ENCODE data around the gene EXOC1L.
"Not testable (repeated sequence)": the region's sequence is repeated elsewhere in the genome, so short reads cannot be mapped to it uniquely, and the experiment has no call there.

The EXOC1L gene

DNA sequence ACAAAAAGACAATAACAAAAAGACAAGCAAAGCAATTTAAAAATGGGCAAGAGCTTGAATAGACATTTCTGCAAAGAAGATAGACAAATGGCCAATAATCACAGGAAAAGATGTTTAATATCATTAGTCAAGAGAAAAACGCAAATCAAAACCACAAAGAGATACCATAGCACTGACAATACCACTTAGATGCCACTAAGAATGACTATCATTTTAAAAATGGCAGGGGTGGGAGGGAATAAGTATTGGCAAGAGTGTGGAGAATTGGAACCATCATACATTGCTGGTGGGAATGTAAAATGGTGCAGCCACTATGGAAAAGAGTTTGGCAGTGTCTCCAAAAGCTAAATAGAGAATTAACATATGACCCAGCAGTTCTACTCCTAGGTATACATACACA, 18.8 kb downstream of the EXOC1L start:
- no peak for FAIRE-seq
- no peak for DNase-seq (ENCODE audit: low spot score)

DNA sequence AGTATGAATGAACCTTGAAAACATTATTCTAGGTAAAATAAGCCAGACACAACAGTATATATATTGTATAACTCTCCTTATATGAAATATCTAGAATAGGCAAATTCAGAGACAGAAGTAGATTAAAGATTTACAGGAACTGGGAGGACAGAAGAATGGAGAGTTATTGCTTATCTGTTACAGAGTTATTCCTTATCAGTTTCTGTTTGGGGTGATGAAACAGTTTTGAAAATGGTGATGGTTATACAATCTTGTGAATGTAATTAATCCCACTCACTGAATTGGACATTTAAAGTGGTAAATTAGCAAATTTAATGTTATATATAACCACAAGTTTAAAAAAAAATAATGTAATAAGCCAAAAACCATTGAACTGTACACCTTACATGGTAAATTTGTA, 19.4 kb downstream of the EXOC1L start:
- FAIRE-seq (no peak), DNase-seq (ENCODE audit: low spot score) (no peak)

DNA sequence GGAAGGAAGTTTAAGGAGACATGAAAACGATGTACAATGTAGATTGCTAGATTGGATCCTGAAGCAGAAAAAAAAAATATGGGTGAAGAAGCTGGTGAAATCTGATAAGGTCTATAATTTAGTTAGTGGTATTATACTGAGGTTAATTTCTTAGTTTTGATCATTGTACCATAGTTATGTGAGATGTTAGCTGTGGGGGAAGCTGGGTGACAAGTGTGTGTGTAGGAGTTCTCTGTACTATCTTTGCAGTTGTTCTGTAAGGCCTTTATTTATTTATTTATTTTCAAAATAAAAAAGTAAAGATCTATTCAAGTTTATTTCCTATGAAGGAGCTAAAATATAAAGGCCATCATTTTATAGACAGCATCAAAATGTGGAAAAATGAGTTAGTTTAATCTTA, 21.4 kb downstream of the EXOC1L start:
- no peak for DNase-seq (ENCODE audit: low spot score)
- FAIRE-seq, result no peak

DNA sequence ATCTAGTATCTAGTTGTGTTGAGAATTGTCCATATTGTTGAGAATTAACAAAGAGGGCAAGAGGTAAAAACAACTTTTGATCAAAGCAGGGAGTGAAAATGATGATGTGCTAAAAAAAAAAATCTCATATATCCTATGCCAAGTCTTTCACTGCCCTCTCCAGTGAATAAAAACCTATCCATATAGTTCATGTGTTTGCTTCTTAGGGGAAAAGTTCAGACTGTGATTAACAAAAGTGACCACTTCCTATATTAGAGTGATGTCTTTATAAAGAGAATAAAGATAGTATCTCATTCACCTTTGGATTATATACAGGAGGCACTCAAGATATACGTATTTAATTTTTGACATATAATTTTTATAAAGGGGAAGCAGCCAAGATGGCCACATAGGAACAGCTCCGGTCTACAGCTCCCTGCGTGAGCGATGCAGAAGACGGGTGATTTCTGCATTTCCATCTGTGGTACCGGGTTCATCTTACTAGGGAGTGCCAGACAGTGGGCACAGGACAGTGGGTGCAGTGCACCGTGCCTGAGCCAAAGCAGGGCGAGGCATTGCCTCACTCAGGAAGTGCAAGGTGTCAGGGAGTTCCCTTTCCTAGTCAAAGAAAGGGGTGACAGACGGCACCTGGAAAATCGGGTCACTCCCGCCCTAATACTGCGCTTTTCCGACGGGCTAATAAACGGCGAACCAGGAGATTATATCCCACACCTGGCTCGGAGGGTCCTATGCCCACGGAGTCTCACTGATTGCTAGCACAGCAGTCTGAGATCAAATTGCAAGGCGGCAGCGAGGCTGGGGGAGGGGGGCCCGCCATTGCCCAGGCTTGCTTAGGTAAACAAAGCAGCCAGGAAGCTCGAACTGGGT, 22.0 kb downstream of the EXOC1L start:
- not testable (repeated sequence) for DNase-seq (ENCODE audit: low spot score); FAIRE-seq

DNA sequence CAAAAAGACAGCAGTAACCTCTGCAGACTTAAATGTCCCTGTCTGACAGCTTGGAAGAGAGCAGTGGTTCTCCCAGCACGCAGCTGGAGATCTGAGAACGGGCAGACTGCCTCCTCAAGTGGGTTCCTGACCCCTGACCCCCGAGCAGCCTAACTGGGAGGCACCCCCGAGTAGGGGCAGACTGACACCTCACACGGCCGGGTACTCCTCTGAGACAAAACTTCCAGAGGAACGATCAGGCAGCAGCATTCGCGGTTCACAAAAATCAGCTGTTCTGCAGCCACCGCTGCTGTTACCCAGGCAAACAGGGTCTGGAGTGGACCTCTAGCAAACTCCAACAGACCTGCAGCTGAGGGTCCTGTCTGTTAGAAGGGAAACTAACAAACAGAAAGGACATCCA, 22.7 kb downstream of the EXOC1L start:
- not testable (repeated sequence) for FAIRE-seq; DNase-seq (ENCODE audit: low spot score)

DNA sequence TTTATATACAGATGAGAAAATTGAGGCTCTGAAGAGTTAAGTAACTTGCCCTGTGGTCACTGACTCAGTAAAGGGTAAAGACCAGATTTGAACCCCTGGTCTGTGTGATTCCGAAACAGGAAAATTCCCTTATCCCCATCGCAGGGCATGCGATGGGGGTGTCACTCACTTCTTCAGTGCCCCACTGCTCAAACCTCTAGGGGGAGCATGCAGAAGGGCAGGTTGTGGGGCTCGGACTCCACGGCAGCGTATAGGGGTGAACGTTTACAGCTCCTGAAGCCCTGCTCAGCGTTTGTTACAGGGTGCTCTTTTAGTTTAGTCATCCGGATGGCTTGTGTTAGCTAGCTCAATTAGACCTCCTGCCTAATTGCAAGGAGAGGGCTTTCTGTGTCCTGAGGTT, 30.1 kb downstream of the EXOC1L start:
- DNase-seq (ENCODE audit: low spot score) (no peak), FAIRE-seq (no peak)

DNA sequence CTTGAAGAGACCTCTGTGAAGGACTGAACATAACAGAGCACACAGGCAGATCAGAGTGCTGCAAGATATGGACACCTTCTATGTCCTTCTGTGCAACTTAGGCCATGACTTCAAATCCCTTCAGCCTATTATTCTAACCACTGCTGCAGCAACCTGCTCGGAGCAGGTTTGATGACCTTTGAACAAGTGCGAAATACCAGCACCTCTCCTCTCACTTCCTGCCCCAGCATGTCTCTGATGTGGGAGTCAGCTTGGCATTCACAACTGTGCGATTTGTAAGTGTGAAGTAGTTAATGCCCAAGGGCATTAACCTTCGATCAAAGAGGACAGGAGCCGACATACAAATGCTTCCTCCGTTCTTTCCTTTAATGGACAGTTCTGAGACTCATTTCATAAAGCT, 32.3 kb downstream of the EXOC1L start:
- no peak for FAIRE-seq
- DNase-seq (ENCODE audit: low spot score), result no peak

DNA sequence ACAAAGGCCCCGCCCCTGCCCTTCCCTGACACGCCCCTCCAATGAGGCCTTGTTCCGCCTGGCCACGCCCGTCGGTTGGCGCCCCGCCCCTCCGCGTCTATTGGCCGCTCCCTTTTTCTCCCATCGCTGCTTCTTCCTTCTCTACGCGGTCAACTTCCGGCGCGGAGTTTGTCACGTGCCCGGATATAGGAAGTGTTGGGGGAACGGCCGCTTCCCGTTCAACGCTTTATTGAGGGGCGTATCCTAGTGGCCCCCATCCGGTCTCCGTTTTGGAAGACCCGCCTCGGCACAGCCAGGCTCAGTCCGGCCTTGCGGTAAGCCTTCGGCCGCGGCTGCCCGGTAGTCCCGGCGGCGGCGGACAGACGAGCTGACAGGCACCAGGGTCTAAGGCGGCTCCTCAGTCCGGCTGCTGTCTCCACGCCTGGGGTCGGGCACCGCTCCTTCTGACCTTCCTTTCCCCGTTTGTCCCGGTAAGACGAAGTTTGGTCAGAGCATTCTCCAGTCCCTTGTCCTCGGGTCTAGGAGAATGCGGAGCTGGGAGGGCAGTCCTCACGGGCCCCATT, 34.0 kb downstream of the EXOC1L start, which contains the start of gene EXOC1:
TSS of gene EXOC1 (plus strand) at position 165 of the 563 bp plus-strand sequence. CDS start 4,676 bp downstream, outside the sequence.
- peak; percentile 90 for FAIRE-seq
- DNase-seq (ENCODE audit: low spot score), result peak; percentile 90

DNA sequence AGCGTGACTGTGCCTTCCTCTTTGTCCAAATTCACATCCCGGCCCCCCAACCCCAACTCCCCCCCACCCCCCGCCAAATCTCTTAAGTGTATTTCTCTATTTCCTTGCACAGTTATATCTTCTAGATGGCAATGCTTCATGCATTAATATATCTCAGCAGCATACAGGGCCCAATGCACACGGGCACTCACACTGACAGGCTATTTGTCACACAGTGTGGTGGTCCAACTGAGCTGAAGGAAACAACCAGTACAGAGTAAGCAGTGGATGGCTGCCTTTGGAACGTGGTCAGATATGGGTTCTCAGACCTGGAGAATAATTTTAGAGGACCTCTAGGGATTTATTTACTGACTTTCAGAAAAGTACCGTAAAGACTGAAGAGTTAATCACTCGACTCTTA, 34.5 kb downstream of the EXOC1L start:
- DNase-seq (ENCODE audit: low spot score) (no peak), FAIRE-seq (no peak)

DNA sequence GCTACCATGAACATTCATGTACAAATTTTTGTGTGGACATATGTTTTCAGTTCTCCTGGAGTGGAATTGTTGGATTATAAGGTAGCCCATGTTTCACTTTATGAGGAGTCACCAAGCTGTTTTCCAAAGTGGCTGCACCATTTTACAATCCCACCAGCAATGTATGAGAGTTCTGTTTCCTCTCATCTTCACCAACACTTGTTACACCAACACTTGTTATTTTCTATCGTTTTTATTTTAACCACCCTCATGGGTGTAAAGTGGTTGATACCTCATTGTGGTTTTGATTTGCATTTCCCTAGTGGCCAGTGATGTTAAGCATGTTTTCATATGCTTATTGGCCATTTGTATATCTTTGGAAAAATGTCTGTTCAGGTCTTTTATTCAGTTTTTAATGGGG, 38.0 kb downstream of the EXOC1L start:
- FAIRE-seq (no peak), DNase-seq (ENCODE audit: low spot score) (no peak)

DNA sequence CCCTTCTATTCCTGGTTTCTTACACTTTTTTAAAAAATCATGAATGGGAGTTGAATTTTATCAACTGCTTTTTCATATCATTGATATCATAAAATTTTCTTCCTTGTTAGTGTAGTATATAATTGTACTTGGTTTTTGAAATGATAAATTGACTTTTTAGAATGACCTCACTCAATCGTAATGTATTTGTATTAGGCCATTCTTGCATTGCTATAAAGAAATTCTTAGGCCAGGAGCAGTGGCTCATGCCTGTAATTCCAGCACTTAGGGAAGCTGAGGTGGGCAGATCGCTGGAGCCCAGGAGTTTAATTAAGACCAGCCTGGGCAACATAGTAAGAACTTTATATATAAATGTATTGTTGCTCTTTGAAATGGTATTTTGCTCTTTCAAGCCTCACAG, 40.1 kb downstream of the EXOC1L start:
- no peak for DNase-seq (ENCODE audit: low spot score)
- no peak for FAIRE-seq

DNA sequence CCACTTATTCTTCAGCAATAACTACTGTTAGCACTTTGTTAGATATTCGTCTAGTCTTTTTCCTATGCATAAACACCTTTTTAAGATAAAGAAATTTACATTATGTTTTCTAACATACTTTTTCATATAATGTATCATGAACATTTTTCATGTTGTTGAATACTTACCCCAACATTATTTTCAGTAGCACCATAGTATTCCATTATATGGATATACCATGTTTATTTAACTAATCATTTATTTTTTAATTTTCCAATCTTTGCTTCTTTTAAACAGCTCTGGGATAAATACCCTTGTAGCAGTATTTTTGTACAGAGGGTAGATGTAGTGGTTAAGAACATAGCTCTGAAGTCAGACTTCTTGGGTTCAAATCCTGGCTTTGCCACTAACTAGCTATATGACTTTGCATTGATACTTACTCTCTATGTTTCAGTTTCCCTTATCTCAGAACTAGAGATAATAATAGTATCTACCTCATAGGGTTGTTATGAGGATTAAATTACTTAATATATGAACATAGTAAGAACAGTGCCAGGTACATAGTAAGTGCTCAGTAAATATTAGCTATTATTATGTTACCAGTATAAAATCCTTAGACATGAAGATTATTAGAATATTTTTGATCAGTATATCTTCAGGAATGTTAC, 45.1 kb downstream of the EXOC1L start:
- DNase-seq (ENCODE audit: low spot score) (no peak), FAIRE-seq (no peak)

DNA sequence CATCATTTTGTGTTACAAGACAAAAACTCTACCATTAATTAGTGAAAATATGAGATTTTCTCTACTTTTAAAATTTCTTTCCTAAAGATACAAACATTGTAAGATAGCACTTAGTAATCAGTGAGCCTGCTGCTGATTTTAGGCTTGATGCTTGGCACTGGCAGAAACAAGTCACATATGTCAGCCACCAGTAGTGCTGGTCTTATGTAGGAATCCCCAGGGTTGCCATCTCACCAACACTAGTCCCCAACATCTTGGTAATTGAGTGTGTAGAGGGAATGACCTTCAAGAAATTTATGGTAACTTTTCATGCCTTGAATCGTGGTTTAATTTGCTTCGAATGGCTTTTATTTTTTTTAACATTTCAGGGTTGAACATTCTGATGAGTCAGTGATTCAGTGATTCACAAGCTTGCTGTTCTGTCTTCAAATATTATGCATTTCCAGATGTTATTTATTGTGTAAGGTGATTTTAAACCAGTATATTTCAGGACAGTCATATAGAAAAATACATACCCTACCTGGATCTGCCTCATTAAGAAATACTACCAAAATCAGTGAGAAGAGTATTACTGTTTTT, 45.7 kb downstream of the EXOC1L start:
- DNase-seq (ENCODE audit: low spot score) (peak; percentile 9), FAIRE-seq (peak; percentile 78)

DNA sequence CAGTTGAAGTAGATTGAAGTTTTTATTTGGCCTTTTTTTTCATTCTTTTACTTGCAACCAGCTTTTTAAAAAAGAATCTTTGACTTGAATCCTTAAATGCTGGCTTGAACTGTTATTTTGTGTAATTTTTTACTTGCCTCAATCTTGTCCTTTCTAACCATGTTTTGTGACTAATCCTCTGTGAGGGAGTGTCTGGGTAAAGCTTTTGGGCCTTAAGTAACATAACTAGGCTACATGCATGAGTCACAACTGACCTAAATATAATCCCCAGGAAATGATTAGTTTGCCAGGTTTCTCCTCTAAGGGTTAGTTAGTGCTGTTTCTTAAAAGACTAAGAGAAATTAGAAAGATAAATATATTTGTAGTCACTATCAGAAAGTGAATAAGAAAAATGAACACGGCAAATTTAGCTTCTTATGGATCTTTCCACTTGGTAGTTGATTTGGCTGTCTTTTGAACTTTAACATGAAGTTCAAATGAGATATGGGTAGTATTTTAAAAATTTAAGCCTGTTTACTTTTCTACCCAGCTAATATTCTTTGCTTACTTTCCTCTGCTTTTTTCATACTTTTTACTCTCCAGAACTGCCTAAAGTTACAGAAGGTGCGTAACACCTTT, 46.8 kb downstream of the EXOC1L start:
- FAIRE-seq (peak; percentile 98), DNase-seq (ENCODE audit: low spot score) (peak; percentile 78)

DNA sequence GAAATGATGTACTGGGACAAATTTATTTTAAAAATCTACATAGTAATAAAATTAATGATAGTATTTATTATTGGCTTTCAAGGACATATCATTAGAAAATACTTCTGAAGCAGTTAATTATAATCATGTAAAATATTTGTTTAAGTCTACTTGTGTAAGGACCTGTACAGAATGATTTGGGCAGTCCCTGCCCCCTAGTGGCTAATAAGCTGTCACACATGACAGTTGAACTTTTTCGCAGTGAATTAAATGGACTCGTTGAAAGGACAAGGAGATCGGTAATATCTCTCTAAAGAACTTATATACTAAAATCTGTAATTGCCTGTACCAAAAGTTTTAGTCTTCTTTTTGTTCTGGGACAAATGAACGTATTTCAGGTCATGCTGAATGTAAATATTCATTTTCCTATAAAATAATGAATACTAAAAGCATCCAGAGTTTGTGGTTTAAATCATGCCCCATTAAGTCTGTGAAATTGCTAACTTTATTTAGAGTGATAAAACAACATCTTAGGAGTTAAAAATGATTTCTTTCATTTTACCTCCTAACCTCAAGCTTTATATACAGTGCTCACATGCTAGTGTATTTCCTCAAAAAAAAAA, 47.5 kb downstream of the EXOC1L start:
- DNase-seq (ENCODE audit: low spot score) (peak; percentile 53), FAIRE-seq (peak; percentile 83)

DNA sequence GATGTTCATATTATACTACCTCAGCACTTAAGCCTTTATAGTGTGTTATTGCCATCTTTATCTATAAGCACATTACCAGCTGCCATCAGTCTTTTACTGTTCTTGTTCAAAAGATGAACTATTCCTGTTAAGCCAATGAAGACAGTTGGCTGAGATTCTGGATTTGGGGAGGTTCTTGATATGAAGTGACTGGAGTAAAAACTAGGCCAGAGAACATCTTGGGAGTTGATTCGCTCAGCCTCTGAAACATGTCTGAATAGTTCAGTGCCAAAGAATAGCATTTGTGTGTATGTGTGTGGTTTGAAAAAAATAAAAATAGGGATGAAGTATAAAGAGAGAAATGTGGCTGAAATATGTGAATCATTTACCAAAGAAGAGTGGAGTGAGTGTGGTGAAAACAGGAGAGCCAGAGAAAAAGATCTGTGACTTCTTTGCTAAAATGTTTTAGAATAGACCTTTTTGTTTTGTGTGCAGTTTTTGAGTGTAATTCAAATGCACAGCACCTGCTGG, 49.0 kb downstream of the EXOC1L start:
- no peak for FAIRE-seq
- DNase-seq (ENCODE audit: low spot score), result no peak

DNA sequence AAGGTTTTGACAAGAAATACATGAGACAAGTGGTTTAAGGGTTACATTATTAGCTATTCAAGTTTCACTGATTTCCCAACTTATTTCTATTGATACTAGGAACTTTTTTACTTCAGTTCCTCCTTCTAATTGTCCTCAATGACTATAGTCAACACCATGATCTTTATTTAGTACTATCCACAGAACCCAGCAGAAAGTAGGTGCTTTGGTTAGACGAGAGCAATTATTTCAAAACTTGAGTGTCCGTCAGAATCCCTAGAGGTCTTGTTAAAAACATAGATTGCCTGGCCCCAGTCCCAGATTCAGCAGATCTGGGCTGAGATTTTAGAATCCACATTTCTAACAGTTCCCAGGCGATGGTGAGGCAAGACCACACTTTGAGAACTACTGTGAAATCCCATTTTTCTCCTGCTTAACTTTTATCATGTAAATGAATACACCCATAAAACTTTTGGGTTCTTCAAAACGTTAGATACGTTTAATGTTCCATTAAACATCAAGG, 51.8 kb downstream of the EXOC1L start:
- no peak for FAIRE-seq

DNA sequence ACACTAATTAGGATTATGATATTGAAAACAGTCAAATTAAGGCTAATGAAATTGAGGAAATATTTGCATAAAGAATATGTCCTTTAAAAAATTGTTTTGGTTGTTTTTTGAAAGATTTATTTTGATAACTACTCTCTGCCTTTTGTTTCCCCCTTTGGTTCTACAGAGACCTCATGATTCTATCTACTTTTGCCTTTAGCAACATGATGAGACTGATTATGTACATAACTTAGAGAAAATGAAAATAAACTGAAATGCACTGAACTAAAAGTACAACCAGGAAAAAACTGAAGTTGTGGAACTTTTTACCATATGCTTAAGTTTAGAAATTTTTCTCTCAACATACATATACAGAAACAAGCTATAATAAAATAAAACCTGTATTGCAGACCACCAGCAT, 55.2 kb downstream of the EXOC1L start:
- FAIRE-seq (no peak), DNase-seq (ENCODE audit: low spot score) (no peak)

More for the DNA sequence above, 51.8 kb downstream of the EXOC1L start:
- DNase-seq (ENCODE audit: low spot score), result no peak

DNA sequence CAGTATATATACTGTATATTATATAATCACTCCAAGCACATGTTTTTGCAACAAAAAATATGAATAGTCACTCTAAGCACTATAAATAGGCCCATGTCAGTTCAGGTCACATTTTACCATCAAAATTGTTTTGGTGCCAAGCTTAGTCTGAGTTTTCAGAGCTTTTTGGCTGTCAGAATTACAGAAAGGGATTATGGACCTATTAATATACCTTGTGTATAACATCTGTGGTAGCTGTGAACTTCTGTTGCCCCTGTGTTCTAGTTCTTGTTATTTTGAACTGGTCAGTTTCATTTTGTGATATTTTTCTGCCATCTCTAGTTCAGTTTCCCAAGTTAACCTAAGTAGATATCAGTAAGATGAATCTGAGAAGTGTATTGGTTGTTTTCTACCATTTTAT, 56.8 kb downstream of the EXOC1L start:
- no peak for DNase-seq (ENCODE audit: low spot score)
- FAIRE-seq, result no peak

DNA sequence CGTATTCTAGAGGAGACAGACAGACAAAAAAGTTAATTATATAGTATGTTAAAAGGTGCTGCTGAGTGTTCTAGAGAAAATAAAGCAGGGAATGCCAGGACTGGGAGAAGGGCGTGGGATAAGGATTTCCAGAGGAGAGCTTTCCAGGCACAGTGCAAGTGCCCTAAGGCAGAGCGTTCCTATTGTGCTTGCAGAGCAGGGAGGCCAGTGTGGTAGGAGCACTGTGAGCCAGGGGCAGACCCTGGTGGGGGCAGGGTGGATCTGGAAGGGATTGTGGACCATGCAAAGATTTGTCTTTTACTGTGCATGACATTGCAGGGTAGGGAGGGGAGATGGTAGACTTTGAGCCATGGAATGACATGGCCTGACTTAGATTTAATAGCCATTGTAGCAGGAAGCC, 59.6 kb downstream of the EXOC1L start:
- DNase-seq (ENCODE audit: low spot score) (no peak), FAIRE-seq (no peak)
